ENCODE measurements around the gene ZMYND8.
A peak's percentile ranks its signal among the peaks of the same experiment; 100 is the strongest.
"Not testable (repeated sequence)": the region's sequence is repeated elsewhere in the genome, so short reads cannot be mapped to it uniquely, and the experiment has no call there.

Gene ZMYND8

GRCh38 chr20:47183367-47183766 lies 173.1 kb downstream of the ZMYND8 start:
- no peak for TF ChIP-seq CTCF (IDR thresholded peaks at IDR 0.05; ENCODE audit: borderline replicate concordance, control extremely low read depth, extremely low read depth, insufficient read depth, missing control alignments)
- in situ Hi-C loops (cut with MboI; ENCODE audit: low sequenced_read_pairs, unreplicated experiment) = no loop called here
- no peak for DNase-seq (ENCODE audit: low spot score)

GRCh38 chr20:47181056-47181862 lies 175.2 kb downstream of the ZMYND8 start:
- in situ Hi-C loops (cut with MboI; ENCODE audit: low sequenced_read_pairs, unreplicated experiment) = no loop called here
- TF ChIP-seq CTCF (IDR thresholded peaks at IDR 0.05; ENCODE audit: borderline replicate concordance, control extremely low read depth, extremely low read depth, insufficient read depth, missing control alignments) = no peak
- DNase-seq (ENCODE audit: low spot score) = peak; percentile 61

- DNase-seq (ENCODE audit: low spot score) = no peak
- in situ Hi-C loops (cut with MboI; ENCODE audit: low sequenced_read_pairs, unreplicated experiment) = no loop called here
- no peak for TF ChIP-seq CTCF (IDR thresholded peaks at IDR 0.05; ENCODE audit: borderline replicate concordance, control extremely low read depth, extremely low read depth, insufficient read depth, missing control alignments)
Observed at GRCh38 chr20:47179267-47179666, 177.2 kb downstream of the ZMYND8 start.

GRCh38 chr20:47178851-47179250 lies 177.6 kb downstream of the ZMYND8 start:
- no peak for TF ChIP-seq CTCF (IDR thresholded peaks at IDR 0.05; ENCODE audit: borderline replicate concordance, control extremely low read depth, extremely low read depth, insufficient read depth, missing control alignments)
- in situ Hi-C loops (cut with MboI; ENCODE audit: low sequenced_read_pairs, unreplicated experiment) = no loop called here
- no peak for DNase-seq (ENCODE audit: low spot score)

GRCh38 chr20:47178277-47178676 lies 178.2 kb downstream of the ZMYND8 start:
- no peak for DNase-seq (ENCODE audit: low spot score)
- in situ Hi-C loops (cut with MboI; ENCODE audit: low sequenced_read_pairs, unreplicated experiment) = no loop called here
- TF ChIP-seq CTCF (IDR thresholded peaks at IDR 0.05; ENCODE audit: borderline replicate concordance, control extremely low read depth, extremely low read depth, insufficient read depth, missing control alignments) = no peak

GRCh38 chr20:47176217-47176616 lies 180.3 kb downstream of the ZMYND8 start:
- DNase-seq (ENCODE audit: low spot score); in situ Hi-C loops (cut with MboI; ENCODE audit: low sequenced_read_pairs, unreplicated experiment): not testable (repeated sequence)

- DNase-seq (ENCODE audit: low spot score) = no peak
- in situ Hi-C loops (cut with MboI; ENCODE audit: low sequenced_read_pairs, unreplicated experiment) = no loop called here
- TF ChIP-seq CTCF (IDR thresholded peaks at IDR 0.05; ENCODE audit: borderline replicate concordance, control extremely low read depth, extremely low read depth, insufficient read depth, missing control alignments) = no peak
Observed at GRCh38 chr20:47175493-47175892, 181.0 kb downstream of the ZMYND8 start.

All from GM13976 (cell line).